HL-60 (cell line): ENCODE results near the gene FST.

Source experiments
- DNase-seq, 2 experiments: peaks; one replicate each; pipeline ENCODE4 v3.0.0-alpha.2; 2010 to 2020; ENCODE audit warnings: low read depth in 1 of 2, low spot score in 1 of 2
- H3K27ac ChIP-seq: fragments of 250-450 bp; sonication (Bioruptor Pico); replicated peaks from 2 replicates; pipeline ENCODE4 v1.5.1; 2020; ENCODE audit warnings: mild to moderate bottlenecking, moderate library complexity
- H3K27me3 ChIP-seq: fragments of 250-450 bp; sonication (Bioruptor Pico); 2 replicates; pipeline ENCODE4 v1.5.1; 2021; ENCODE audit warnings: mild to moderate bottlenecking, moderate library complexity; ENCODE audit not compliant: insufficient read depth, poor library complexity, severe bottlenecking
- H3K4me3 ChIP-seq: replicated peaks from 2 replicates; pipeline ENCODE4 v1.5.1; 2011; ENCODE audit warnings: mild to moderate bottlenecking, control low read depth, low read length; ENCODE audit not compliant: insufficient read depth
- CTCF ChIP-seq: IDR thresholded peaks from one replicate; pipeline ENCODE4 v1.5.1; 2011; ENCODE audit warnings: low read length, control low read depth, inconsistent platforms; ENCODE audit not compliant: insufficient read depth
- GABPA ChIP-seq: IDR thresholded peaks from 2 replicates; pipeline ENCODE4 v1.6.1; 2012; ENCODE audit warnings: low read depth
- POLR2AphosphoS5 ChIP-seq: IDR thresholded peaks from 2 replicates; pipeline ENCODE4 v1.6.1; 2012; ENCODE audit warnings: low read depth
- REST ChIP-seq: IDR thresholded peaks from 2 replicates; pipeline ENCODE4 v1.6.1; 2012; ENCODE audit warnings: low read depth; ENCODE audit not compliant: insufficient replicate concordance
- SPI1 ChIP-seq: IDR thresholded peaks from 2 replicates; pipeline ENCODE4 v1.6.1; 2012; ENCODE audit warnings: low read depth, mild to moderate bottlenecking, borderline replicate concordance

The FST gene

GRCh38 chr5:53472279-53472678 lies 8.2 kb upstream of the FST start:
- DNase-seq: no peak
- no peak for TF ChIP-seq GABPA
- TF ChIP-seq POLR2AphosphoS5: no peak
- TF ChIP-seq CTCF: no peak
- no peak for TF ChIP-seq SPI1
- no peak for TF ChIP-seq REST
- peaks cover 4% of the 10 kb centered on the region for H3K27me3 ChIP-seq
- H3K4me3 ChIP-seq: no peak overlapping the region
- H3K27ac ChIP-seq: no peak overlapping the region

GRCh38 chr5:53472720-53473510 lies 7.5 kb upstream of the FST start:
- TF ChIP-seq GABPA: no peak
- TF ChIP-seq REST: no peak
- no peak for TF ChIP-seq CTCF
- TF ChIP-seq SPI1: no peak
- TF ChIP-seq POLR2AphosphoS5: no peak
- no peak overlapping the region for H3K4me3 ChIP-seq
- peaks cover 6% of the 10 kb centered on the region for H3K27me3 ChIP-seq
- DNase-seq: no peak
- no peak overlapping the region for H3K27ac ChIP-seq

- Histone ChIP-seq H3K27me3 (peaks cover 13% of the 10 kb centered on the region), H3K4me3 (no peak overlapping the region), H3K27ac (no peak overlapping the region)
- DNase-seq: no peak
- TF ChIP-seq REST (no peak), SPI1 (no peak)
Observed at GRCh38 chr5:53473633-53474032, 6.8 kb upstream of the FST start.
